NCI-H2227 (cell line): Measurements from ENCODE around the gene SH3BP2.

ENCODE experiments used
- DNase-seq: peaks from one replicate; lab custom pipeline; 2025; ENCODE audit not compliant: unreplicated experiment; lab: John Stamatoyannopoulos, UW

The SH3BP2 gene

DNA sequence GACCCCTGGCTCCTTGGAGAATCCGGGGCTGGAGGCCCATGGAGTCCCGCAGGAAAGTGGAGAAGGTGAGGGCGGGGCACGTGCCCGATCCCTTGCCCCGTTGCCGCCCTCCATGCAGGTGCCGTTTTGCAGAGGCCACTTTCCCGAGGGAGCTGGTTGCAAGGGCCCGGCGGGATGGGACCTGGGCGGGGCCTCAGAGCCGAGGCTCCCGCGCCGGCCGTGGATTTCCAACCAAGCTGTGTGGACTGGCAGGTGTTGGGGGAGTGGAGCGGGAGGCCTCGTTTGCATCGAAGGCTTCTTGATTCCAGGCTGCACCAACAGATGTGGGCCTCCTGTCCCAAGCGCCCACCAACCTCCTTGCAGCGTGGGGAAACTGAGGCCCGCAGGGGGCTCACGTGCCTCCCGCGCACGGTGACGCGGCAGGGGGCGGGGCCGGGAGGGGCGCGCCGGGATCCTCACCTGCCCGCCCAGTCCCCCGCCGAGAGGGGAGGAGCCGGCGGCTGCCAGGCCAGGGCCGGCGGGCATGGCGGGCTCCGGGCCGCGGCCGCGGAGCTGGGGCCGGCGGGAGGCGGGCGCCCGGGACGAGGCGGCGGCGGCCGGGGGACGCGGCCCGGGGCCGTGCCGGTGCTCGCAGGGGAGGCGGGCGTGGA, 24.9 kb downstream of the SH3BP2 start:
- DNase-seq, result peak; percentile 72

DNA sequence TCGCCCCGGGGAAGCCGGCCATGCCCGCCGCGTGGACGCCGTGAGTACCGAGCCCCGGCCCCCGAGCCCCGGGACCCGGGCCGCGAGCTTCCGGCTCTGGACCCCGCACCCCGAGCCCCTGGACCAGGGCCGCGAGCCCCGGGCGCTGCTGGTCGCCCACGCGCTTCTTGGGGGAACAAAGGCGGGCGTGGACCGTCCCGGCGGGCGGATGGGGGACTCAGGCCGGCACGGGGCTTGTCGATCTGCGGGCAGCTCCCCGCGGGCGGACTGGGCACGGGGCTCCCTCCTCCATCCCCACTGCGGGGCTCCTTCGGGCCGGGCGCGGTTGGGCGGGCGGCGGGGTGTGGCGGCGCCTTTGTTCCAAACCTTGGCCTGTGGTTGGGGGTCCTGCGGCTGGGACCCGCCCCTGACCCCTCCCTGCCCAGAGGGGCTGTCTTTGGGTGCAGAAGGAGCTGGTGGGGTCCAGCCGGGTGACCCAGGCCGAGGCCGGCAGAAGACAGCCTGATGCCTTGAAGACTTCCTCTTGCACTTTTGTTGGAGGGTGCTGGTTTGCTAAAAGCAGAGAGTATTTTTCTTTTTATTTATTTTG, 25.6 kb downstream of the SH3BP2 start:
- peak; percentile 37 for DNase-seq

GRCh38 chr4:2819244-2820215, 26.6 kb downstream of the SH3BP2 start:
- DNase-seq, result no peak

DNA sequence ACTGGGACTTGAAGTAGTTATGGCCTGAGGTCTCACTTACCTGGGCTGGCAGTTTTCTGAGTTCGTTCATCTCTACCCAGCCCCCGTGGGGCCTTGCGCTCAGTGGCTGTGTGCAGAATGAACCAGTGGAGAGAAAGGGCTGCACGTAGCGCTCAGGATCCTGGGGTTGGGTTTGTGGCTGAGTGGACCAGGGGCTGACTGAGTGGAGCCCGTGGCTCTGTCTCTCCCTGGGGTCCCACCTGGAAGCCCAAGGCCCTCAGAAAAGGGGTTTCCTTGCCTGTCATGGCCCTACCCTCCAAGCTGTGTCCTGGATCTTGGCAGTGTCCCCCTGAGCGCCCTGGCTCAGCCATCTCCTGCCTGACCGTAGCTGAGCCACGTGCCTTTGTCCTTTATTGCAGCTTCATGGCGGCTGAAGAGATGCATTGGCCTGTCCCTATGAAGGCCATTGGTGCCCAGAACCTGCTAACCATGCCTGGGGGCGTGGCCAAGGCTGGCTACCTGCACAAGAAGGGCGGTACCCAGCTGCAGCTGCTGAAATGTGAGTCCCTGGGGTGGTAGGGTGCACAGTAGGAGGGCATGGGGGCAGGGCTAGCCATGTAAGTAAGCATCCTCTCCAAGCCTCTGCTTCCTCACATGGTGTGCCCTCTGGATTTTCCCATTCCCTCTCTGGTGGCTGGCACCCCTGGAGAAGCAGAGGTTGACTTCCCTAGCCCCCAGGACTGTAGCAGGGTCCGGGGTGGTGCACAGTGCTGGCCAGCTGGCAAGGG, 27.5 kb downstream of the SH3BP2 start:
- no peak for DNase-seq

DNA sequence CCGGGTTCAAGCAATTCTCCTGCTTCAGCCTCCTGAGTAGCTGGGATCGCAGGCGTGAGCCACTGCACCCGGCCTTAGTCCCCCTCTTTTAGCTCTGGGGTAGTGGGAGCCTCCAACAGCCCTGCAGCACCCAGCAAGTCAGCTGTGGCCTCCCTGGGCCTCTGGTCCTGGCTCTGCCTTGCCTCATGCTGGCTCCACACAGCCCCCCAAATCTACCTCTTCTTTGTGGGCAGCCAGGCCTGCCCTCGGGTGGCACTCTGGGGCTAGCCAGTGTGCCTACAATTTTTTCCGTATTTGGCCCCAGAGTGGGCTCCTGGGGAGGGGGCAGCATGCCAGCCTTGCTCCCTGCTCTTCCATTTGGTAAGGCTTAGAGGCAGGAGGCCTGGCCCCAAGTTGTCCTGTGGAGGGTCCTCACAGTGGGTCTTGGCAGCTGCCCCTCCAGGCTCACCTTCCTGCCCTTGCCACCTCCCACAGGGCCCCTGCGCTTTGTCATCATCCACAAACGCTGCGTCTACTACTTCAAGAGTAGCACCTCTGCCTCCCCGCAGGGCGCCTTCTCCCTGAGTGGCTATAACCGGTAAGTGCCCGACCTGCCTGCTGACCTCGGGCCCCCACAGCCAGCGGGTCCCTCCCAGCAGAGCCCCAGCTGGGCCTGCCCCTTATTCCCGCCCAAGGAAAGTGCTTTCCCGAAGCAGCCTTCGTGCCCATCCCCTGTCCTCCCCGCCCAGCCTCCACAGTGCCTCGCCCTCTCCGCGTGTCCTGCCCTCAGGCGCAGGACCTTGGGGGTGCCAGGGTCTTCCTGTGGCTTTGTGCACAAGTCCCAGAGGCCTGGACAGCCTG, 29.8 kb downstream of the SH3BP2 start:
- no peak for DNase-seq

DNA sequence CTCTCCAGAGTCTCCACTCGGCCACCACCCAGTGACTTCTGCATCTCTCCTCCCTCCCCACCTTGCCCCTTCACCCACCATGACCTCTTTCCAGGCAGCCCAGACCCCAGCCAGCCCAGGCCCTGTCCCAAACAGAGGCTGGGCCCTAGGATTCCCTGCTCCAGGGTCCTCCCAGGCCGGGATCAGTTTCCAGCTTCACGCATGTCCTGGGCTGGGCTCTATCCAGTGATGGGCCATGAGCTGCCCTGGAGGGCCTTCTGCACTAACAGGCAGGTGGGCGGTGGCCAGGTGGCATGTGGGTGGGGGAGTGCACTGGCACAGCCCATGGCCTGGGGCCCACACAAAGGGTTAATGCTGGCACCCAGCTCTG, 30.4 kb downstream of the SH3BP2 start:
- DNase-seq, result no peak

- DNase-seq, result no peak
Measured at GRCh38 chr4:2823671-2824328, 30.9 kb downstream of the SH3BP2 start.

- no peak for DNase-seq
Measured at GRCh38 chr4:2824329-2824835, 31.5 kb downstream of the SH3BP2 start.

DNA sequence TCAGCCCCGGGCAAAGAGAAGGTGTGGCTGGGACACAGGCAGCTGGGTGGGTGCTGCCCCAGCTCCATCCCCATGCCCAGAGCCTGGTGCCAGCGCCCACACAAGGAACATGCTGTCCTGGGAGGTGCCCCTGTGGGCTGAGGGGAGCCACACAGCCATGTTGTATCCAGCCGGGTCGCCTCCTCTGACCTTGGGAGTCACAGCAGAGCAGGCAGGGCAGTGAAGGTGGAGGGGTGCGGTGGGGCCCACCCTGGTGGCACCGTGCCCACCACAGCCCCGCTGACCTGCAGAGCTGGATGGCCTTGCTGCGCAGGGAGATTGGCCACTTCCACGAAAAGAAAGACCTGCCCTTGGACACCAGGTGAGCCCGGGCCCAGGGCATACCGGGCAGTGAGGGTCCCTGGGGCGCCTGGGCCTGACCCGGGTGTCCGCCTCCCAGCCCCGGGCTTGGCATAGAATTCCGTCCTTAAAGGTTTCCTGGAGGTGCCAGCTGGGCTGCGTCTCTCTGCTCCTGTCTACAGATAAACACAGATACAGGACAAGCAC, 32.0 kb downstream of the SH3BP2 start:
- no peak for DNase-seq

- no peak for DNase-seq
Measured at GRCh38 chr4:2825740-2826139, 32.9 kb downstream of the SH3BP2 start.

DNA sequence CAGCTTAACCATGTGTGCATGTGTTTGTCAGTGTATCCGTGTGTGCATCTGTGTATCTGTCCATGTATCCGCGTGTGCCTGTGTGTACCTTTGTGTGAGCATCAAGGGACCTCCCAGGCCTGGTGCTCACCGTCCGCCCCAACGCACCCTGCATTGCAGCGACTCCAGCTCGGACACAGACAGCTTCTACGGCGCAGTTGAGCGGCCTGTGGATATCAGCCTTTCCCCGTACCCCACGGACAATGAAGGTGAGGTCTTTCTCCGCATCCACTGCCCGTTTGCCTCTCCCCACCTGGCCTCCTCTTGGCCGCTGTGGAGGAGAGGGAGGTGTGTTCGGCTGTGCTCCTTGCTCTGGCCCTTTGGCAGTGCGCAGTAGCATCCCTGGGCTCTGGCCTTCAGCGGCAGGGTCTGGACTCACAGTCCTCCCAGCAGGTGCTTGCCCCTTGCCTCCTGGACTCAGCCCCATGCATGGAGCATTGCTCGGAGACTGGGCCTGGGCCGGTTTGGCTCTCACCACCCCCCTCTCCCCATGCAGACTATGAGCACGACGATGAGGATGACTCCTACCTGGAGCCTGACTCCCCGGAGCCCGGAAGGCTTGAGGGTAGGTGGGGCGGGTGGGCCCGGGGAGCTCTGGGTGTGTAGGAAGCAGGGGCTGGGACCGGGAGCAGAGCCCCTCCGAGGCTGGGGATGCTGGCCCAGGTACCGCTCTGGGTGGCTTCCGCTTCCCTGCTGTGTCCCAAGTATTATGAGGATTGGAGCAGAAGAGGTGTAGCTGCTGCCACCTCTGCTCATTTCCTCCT, 34.4 kb downstream of the SH3BP2 start:
- no peak for DNase-seq

DNA sequence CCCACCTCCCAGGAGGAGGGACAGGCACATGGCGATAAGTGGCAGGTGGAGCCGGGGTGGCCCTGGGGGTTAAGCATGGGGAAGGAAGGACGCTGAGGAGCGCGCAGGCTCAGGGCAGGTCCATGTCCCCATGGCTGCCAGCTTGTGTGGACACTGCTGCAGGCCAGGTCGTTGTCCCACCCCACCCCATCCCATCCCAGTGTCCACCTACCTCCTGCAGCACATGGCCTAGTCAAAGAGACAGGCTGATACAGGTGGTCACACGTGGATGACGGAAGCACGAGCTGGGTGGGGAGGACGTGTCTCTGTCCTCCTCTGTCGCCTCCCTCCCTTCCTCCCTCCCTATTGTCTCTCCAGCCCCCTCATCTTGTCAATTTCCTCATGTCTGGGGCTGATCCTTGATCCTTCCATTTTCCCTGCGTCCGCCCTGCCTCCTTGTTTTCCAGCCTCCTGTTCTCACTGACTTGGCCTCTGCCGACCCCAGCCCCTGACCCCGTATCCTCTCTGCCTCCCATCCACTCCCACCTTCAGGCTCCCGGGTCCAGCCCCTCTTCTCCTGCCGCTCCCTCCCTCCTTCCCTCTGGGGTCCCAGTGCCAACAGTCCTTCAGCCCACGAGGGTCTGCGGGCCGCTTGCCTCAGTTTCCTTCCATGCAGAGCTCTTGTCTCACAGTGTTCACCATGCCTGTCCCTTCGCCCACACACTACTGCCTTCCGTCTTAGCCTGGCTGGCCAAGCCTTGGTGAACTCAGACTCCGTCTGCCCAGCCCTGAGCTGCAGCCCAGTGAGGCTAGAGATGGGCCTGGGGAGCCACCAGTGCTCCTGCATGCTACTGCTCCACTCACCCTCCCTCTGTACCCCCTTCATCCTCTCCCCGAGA, 35.2 kb downstream of the SH3BP2 start:
- DNase-seq, result no peak

DNA sequence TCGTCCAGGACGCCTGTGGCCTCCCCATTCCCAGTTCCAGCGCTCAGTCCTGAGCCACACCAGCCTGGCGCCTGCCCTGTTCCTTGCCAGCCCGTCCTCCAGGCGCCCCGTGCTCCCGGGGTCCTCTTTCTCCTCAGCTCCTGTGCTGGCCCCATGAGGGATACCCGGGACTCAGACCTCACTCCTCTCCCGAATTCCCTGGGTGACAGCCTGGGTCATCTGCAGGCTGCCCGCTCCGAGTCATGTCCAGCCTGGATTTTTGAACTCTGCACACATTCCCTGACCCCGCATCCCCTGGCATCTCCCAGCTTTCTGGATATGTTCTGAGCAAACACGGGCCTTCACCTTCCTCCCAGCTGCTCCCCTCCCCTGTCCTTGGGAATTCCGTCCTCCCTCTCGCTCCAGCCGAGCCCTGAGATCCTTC, 35.9 kb downstream of the SH3BP2 start:
- DNase-seq, result no peak

DNA sequence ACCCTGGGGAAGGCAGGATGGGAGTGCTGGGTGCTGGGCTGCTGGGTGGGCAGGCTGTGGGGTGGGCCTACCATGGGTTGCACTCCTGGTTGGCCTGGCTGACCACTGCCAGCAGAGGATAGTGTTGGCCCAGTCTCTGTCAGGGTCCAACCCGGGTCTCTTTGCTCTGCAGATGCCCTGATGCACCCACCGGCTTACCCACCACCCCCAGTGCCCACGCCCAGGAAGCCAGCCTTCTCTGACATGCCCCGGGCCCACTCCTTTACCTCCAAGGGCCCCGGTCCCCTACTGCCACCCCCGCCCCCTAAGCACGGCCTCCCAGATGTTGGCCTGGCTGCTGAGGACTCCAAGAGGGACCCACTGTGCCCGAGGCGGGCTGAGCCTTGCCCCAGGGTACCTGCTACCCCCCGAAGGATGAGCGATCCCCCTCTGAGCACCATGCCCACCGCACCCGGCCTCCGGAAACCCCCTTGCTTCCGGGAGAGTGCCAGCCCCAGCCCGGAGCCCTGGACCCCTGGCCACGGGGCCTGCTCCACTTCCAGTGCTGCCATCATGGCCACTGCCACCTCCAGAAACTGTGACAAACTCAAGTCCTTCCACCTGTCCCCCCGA, 36.5 kb downstream of the SH3BP2 start:
- DNase-seq, result no peak

DNA sequence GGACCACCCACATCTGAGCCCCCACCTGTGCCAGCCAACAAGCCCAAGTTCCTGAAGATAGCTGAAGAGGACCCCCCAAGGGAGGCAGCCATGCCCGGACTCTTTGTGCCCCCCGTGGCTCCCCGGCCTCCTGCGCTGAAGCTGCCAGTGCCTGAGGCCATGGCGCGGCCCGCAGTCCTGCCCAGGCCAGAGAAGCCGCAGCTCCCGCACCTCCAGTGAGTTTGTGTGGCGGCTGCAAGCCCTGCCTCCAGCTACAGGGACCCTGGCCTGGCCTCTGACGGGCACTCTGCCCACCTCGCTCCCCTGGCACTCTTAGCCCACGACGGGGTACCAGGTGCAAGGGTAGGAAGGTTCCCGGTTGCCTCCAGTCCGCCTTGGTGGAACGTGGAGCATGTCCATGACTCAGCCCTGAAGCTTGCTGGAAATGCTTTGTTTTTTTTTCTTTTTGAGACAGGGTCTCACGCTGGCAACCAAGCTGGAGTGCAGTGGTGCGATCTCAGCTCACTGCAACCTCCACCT, 37.1 kb downstream of the SH3BP2 start:
- DNase-seq, result no peak

- DNase-seq, result no peak
Measured at GRCh38 chr4:2830632-2831610, 38.0 kb downstream of the SH3BP2 start.
